GM12873 (cell line): Measurements from ENCODE around the gene KRTAP1-3.
"Not testable (repeated sequence)": the region's sequence is repeated elsewhere in the genome, so short reads cannot be mapped to it uniquely, and the experiment has no call there.

Experiments used
- TF ChIP-seq, protein P1 (sequence below): IDR thresholded peaks from 2 replicates; pipeline ENCODE4 v1.5.1; 2012; ENCODE audit warnings: low read depth, mild to moderate bottlenecking, moderate library complexity, low read length, control low read depth; ENCODE audit not compliant: insufficient read depth; ENCODE audit errors: missing control alignments

Gene KRTAP1-3

DNA sequence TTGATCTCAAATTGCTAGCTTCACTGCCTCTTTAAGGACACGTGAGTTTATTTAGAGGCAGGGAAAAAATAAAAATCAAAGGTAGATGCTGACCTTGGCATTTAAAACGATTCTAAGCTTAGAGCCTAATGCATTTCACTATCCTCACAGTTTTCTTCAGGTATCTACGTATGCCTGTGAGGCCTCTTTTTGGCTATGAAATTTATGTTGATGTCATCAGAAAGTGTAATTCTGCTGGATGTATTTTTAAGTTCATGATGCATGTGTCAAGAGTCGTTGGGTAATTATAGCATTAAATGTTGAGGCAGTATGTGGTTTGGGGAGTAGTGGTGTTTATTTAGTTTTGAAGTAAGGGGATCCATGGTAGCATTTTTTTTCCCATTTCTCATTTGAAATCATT, 30.7 kb downstream of the KRTAP1-3 start:
- TF ChIP-seq, protein P1, sequence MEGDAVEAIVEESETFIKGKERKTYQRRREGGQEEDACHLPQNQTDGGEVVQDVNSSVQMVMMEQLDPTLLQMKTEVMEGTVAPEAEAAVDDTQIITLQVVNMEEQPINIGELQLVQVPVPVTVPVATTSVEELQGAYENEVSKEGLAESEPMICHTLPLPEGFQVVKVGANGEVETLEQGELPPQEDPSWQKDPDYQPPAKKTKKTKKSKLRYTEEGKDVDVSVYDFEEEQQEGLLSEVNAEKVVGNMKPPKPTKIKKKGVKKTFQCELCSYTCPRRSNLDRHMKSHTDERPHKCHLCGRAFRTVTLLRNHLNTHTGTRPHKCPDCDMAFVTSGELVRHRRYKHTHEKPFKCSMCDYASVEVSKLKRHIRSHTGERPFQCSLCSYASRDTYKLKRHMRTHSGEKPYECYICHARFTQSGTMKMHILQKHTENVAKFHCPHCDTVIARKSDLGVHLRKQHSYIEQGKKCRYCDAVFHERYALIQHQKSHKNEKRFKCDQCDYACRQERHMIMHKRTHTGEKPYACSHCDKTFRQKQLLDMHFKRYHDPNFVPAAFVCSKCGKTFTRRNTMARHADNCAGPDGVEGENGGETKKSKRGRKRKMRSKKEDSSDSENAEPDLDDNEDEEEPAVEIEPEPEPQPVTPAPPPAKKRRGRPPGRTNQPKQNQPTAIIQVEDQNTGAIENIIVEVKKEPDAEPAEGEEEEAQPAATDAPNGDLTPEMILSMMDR = no peak

DNA sequence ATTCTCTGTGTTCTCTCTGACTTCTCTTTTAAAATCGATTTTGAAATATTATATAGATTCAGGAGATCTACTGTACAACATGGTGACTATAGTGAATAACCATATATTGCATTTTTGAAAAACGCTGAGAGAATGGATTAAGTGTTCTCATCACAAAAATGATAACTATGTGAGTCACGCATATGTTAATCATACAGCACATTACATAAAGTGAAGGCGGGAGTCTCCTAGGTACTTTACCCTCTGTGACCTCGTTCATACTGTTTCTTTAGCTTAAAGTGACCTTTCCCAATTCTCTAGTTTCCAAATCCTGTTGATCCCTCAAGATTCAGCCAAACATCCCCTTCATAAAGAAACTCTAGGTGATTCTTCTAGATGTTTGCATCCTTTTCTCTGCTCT, 31.9 kb downstream of the KRTAP1-3 start:
- TF ChIP-seq, protein P1 = no peak

DNA sequence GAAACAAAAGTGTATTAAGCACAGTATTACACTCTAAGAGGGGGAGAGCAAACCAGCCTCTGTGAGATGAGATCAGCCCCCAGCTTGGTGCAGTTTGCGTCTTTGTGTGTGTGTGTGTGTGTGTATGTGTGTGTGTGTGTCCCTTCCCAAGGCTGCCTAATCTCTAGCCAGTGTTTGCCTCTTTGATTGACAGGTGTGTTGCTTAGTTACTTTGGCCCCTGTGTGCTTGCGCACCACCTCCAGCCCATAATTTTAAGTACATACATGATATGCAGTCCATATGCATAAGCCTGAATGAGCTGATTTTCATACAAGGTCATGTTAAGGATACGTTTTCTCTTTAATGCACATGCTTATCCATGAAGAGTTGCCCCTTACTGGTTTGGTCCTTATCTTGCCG, 32.9 kb downstream of the KRTAP1-3 start:
- TF ChIP-seq, protein P1 = no peak

DNA sequence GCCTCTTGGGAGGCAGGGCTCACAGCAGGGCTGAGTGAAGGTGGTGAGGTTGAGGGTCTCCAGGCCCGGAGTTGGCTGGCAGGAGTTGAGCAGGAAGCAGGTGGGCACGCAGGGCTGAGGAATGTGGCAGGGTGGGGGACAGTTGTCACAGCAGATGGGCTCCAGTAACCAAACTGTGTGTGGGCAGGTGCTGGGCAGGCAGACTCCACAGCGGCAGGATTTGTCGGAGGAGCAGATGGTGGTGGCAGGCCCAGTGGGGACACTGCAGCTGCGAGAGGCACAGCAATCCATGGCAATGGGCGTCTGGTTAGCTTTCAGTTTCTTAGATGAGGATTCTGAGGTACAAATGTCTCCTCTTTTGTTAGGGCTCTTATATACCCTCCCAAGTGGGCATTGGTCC, 35.1 kb downstream of the KRTAP1-3 start, which contains the start of gene KRTAP3-2:
TSS of gene KRTAP3-2 (minus strand) at position 344 of the 400 bp plus-strand sequence. CDS start at position 291, 53 bp downstream.
- TF ChIP-seq, protein P1 = not testable (repeated sequence)

DNA sequence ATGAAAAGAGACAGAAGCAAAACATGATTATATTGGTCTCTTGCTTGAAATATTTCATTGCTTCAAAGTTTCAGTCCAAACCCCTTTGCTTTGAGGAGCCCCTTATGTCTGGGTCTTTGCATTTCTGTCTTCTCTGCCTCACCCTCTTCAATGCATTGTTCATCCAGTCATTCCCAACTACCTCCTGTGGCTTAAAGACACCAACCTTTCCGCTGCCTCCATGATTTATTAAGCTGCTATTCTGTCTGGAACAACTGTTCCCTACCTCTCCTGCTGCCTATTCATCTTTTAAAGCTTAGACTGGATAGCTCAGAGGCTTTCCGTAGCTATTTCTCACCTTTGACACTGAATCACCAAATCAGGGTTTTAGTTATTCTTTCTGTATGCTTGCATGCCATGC, 37.3 kb downstream of the KRTAP1-3 start:
- TF ChIP-seq, protein P1 = no peak

DNA sequence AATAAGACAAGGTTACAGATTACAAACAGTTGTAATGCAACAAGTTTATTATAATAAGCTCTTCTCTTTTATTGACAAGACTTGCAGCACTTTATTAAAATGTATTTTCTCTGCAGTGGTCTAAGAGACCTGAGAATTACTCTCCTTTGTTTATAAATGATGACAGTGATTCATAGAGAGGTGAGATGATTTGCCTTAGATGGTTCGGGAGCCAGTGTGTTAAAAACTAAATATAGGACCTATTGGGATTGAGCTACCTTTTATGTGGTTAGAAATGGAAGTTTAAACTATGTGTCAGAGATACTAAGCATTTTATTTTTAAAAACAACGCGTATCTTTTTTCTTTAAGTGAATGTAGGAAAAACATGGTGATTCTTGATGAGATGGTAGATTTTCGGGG, 37.8 kb downstream of the KRTAP1-3 start:
- TF ChIP-seq, protein P1 = no peak

DNA sequence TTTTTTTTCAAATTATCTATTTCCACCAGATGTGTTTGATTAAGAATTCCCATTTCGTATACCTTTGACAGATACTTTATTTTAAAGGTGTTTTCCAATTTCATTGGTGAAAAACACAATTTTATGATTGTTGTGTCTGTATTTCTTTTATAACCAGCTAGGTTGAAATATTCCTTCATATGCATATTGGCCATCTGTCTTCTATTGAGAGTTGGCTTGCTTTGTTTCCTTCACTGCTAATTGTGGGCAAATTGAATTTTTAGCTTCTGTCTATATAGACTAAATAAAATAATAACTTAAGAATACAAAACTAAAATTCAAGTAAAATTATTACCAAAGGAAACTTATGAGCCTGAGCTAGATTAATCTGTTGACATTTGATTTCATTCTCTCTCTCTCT, 39.6 kb downstream of the KRTAP1-3 start:
- TF ChIP-seq, protein P1 = no peak
